ENCODE results near the gene RWDD4.

The RWDD4 gene

GRCh38 chr4:183594823-183595222 is 64.2 kb downstream of the RWDD4 start:
- no peaks in the 10 kb centered on the region for H3K9me3 ChIP-seq

DNA sequence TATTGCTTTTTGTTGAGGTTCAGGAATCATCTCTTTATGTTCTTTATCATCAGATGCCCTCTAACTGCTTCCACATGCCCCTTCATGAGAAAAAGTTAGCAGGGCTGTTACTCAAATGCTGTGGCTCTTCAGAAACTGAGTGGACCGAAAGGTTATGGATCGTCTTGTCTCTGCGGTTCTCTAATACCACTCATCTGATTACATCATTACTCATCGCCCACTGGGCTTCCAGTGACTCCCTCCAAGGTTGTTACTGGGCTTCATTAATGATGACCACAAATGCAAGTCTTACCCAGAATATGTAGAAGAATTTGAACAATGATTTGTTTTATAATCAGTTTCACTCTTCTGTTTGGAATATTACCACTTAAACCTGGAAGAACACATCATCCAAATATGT is 67.7 kb downstream of the RWDD4 start:
- no peak overlapping the region for H3K4me3 ChIP-seq (ENCODE audit: low read depth, low read length)
- no peaks in the 10 kb centered on the region for H3K27me3 ChIP-seq
- H3K36me3 ChIP-seq: no peaks in the 10 kb centered on the region
- TF ChIP-seq, protein P1, sequence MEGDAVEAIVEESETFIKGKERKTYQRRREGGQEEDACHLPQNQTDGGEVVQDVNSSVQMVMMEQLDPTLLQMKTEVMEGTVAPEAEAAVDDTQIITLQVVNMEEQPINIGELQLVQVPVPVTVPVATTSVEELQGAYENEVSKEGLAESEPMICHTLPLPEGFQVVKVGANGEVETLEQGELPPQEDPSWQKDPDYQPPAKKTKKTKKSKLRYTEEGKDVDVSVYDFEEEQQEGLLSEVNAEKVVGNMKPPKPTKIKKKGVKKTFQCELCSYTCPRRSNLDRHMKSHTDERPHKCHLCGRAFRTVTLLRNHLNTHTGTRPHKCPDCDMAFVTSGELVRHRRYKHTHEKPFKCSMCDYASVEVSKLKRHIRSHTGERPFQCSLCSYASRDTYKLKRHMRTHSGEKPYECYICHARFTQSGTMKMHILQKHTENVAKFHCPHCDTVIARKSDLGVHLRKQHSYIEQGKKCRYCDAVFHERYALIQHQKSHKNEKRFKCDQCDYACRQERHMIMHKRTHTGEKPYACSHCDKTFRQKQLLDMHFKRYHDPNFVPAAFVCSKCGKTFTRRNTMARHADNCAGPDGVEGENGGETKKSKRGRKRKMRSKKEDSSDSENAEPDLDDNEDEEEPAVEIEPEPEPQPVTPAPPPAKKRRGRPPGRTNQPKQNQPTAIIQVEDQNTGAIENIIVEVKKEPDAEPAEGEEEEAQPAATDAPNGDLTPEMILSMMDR (IDR thresholded peaks at IDR 0.05; ENCODE audit: low read depth, low read length): no peak
- DNase-seq: no peak
- no peaks in the 10 kb centered on the region for H3K4me1 ChIP-seq
- no peaks in the 10 kb centered on the region for H3K9me3 ChIP-seq

More at GRCh38 chr4:183594823-183595222, 64.2 kb downstream of the RWDD4 start:
- no peak overlapping the region for H3K4me3 ChIP-seq (ENCODE audit: low read depth, low read length)
- no peaks in the 10 kb centered on the region for H3K36me3 ChIP-seq
- H3K4me1 ChIP-seq: no peaks in the 10 kb centered on the region
- TF ChIP-seq, protein P1 (IDR thresholded peaks at IDR 0.05; ENCODE audit: low read depth, low read length): no peak
- H3K27me3 ChIP-seq: no peaks in the 10 kb centered on the region
- DNase-seq: no peak

Data from BE2C (cell line).